ENCODE results near the gene VPS41.
"Not testable (repeated sequence)": the region's sequence is repeated elsewhere in the genome, so short reads cannot be mapped to it uniquely, and the experiment has no call there.

VPS41 gene

GRCh38 chr7:38858259-38858884, 50.6 kb downstream of the VPS41 start:
- no peak overlapping the region for H3K4me3 ChIP-seq (ENCODE audit: low read depth, low read length)
- H3K79me2 ChIP-seq (ENCODE audit: control insufficient read depth, insufficient read depth, low read length, unreplicated experiment) = peaks cover 3% of the 10 kb centered on the region
- peaks cover 5% of the 10 kb centered on the region; the same call in 1 of the 2 replicates for H3K36me3 ChIP-seq (ENCODE audit: insufficient read depth, low read length)
- no peaks in the 10 kb centered on the region for H3K27me3 ChIP-seq (ENCODE audit: insufficient read depth, low read length)
- H3K4me1 ChIP-seq (ENCODE audit: control insufficient read depth, insufficient read depth, low read length, unreplicated experiment) = peaks cover 6% of the 10 kb centered on the region
- no peak overlapping the region for H2AFZ ChIP-seq (ENCODE audit: low read length, unreplicated experiment)
- H3K27ac ChIP-seq (ENCODE audit: low read depth, low read length) = peak overlapping the region; percentile 56; the same call in 1 of the 2 replicates

GRCh38 chr7:38855867-38856266, 53.1 kb downstream of the VPS41 start:
- H3K4me1 ChIP-seq (ENCODE audit: control insufficient read depth, insufficient read depth, low read length, unreplicated experiment) = peaks cover 6% of the 10 kb centered on the region
- H3K27me3 ChIP-seq (ENCODE audit: insufficient read depth, low read length) = no peaks in the 10 kb centered on the region
- H3K36me3 ChIP-seq (ENCODE audit: insufficient read depth, low read length) = peaks cover 5% of the 10 kb centered on the region; the same call in 1 of the 2 replicates
- peaks cover 3% of the 10 kb centered on the region for H3K79me2 ChIP-seq (ENCODE audit: control insufficient read depth, insufficient read depth, low read length, unreplicated experiment)
- no peak overlapping the region for H3K27ac ChIP-seq (ENCODE audit: low read depth, low read length)
- H2AFZ ChIP-seq (ENCODE audit: low read length, unreplicated experiment) = no peak overlapping the region
- no peak overlapping the region for H3K4me3 ChIP-seq (ENCODE audit: low read depth, low read length)

- H2AFZ ChIP-seq (ENCODE audit: low read length, unreplicated experiment) = no peak overlapping the region
- H3K36me3 ChIP-seq (ENCODE audit: insufficient read depth, low read length) = peaks cover 5% of the 10 kb centered on the region; the same call in 1 of the 2 replicates
- H3K4me1 ChIP-seq (ENCODE audit: control insufficient read depth, insufficient read depth, low read length, unreplicated experiment) = peaks cover 6% of the 10 kb centered on the region
- H3K4me3 ChIP-seq (ENCODE audit: low read depth, low read length) = no peak overlapping the region
- H3K27ac ChIP-seq (ENCODE audit: low read depth, low read length) = no peak overlapping the region
- no peaks in the 10 kb centered on the region for H3K27me3 ChIP-seq (ENCODE audit: insufficient read depth, low read length)
- peaks cover 3% of the 10 kb centered on the region for H3K79me2 ChIP-seq (ENCODE audit: control insufficient read depth, insufficient read depth, low read length, unreplicated experiment)
Measured at GRCh38 chr7:38855386-38855785, 53.6 kb downstream of the VPS41 start.

- H3K27ac ChIP-seq (ENCODE audit: low read depth, low read length) = not testable (repeated sequence)
Measured at GRCh38 chr7:38854947-38855346, 54.0 kb downstream of the VPS41 start.

GRCh38 chr7:38851321-38851720, 57.7 kb downstream of the VPS41 start:
- H2AFZ ChIP-seq (ENCODE audit: low read length, unreplicated experiment) = no peak overlapping the region
- H3K79me2 ChIP-seq (ENCODE audit: control insufficient read depth, insufficient read depth, low read length, unreplicated experiment) = peaks cover 6% of the 10 kb centered on the region
- no peaks in the 10 kb centered on the region for H3K27me3 ChIP-seq (ENCODE audit: insufficient read depth, low read length)
- H3K4me1 ChIP-seq (ENCODE audit: control insufficient read depth, insufficient read depth, low read length, unreplicated experiment) = no peaks in the 10 kb centered on the region
- no peaks in the 10 kb centered on the region for H3K36me3 ChIP-seq (ENCODE audit: insufficient read depth, low read length)
- no peak overlapping the region for H3K27ac ChIP-seq (ENCODE audit: low read depth, low read length)
- H3K4me3 ChIP-seq (ENCODE audit: low read depth, low read length) = no peak overlapping the region

More at GRCh38 chr7:38854947-38855346, 54.0 kb downstream of the VPS41 start:
- not testable (repeated sequence) for H2AFZ ChIP-seq (ENCODE audit: low read length, unreplicated experiment); H3K4me3 ChIP-seq (ENCODE audit: low read depth, low read length); H3K36me3 ChIP-seq (ENCODE audit: insufficient read depth, low read length); H3K27me3 ChIP-seq (ENCODE audit: insufficient read depth, low read length); H3K79me2 ChIP-seq (ENCODE audit: control insufficient read depth, insufficient read depth, low read length, unreplicated experiment); H3K4me1 ChIP-seq (ENCODE audit: control insufficient read depth, insufficient read depth, low read length, unreplicated experiment)

- no peaks in the 10 kb centered on the region for H3K27me3 ChIP-seq (ENCODE audit: insufficient read depth, low read length)
- H3K27ac ChIP-seq (ENCODE audit: low read depth, low read length) = no peak overlapping the region
- no peak overlapping the region for H2AFZ ChIP-seq (ENCODE audit: low read length, unreplicated experiment)
- H3K4me1 ChIP-seq (ENCODE audit: control insufficient read depth, insufficient read depth, low read length, unreplicated experiment) = no peaks in the 10 kb centered on the region
- H3K79me2 ChIP-seq (ENCODE audit: control insufficient read depth, insufficient read depth, low read length, unreplicated experiment) = peaks cover 3% of the 10 kb centered on the region
- no peaks in the 10 kb centered on the region for H3K36me3 ChIP-seq (ENCODE audit: insufficient read depth, low read length)
- no peak overlapping the region for H3K4me3 ChIP-seq (ENCODE audit: low read depth, low read length)
Measured at GRCh38 chr7:38846280-38846679, 62.7 kb downstream of the VPS41 start.

- Histone ChIP-seq H3K4me3 (ENCODE audit: low read depth, low read length) (no peak overlapping the region), H2AFZ (ENCODE audit: low read length, unreplicated experiment) (no peak overlapping the region), H3K27ac (ENCODE audit: low read depth, low read length) (no peak overlapping the region), H3K79me2 (ENCODE audit: control insufficient read depth, insufficient read depth, low read length, unreplicated experiment) (peaks cover 3% of the 10 kb centered on the region), H3K4me1 (ENCODE audit: control insufficient read depth, insufficient read depth, low read length, unreplicated experiment) (peaks cover 3% of the 10 kb centered on the region), H3K36me3 (ENCODE audit: insufficient read depth, low read length) (no peaks in the 10 kb centered on the region), H3K27me3 (ENCODE audit: insufficient read depth, low read length) (no peaks in the 10 kb centered on the region)
Measured at GRCh38 chr7:38844952-38845563, 63.9 kb downstream of the VPS41 start.

GRCh38 chr7:38842746-38843145, 66.2 kb downstream of the VPS41 start:
- Histone ChIP-seq H3K4me3 (ENCODE audit: low read depth, low read length) (no peak overlapping the region), H3K36me3 (ENCODE audit: insufficient read depth, low read length) (no peaks in the 10 kb centered on the region), H3K4me1 (ENCODE audit: control insufficient read depth, insufficient read depth, low read length, unreplicated experiment) (peaks cover 3% of the 10 kb centered on the region)

GRCh38 chr7:38840736-38841460, 68.1 kb downstream of the VPS41 start:
- Histone ChIP-seq H2AFZ (ENCODE audit: low read length, unreplicated experiment) (no peak overlapping the region), H3K27ac (ENCODE audit: low read depth, low read length) (peak overlapping the region; percentile 40; the same call in 1 of the 2 replicates), H3K36me3 (ENCODE audit: insufficient read depth, low read length) (no peaks in the 10 kb centered on the region), H3K4me1 (ENCODE audit: control insufficient read depth, insufficient read depth, low read length, unreplicated experiment) (peaks cover 3% of the 10 kb centered on the region), H3K4me3 (ENCODE audit: low read depth, low read length) (no peak overlapping the region), H3K27me3 (ENCODE audit: insufficient read depth, low read length) (no peaks in the 10 kb centered on the region), H3K79me2 (ENCODE audit: control insufficient read depth, insufficient read depth, low read length, unreplicated experiment) (no peaks in the 10 kb centered on the region)

More at GRCh38 chr7:38842746-38843145, 66.2 kb downstream of the VPS41 start:
- peaks cover 3% of the 10 kb centered on the region for H3K79me2 ChIP-seq (ENCODE audit: control insufficient read depth, insufficient read depth, low read length, unreplicated experiment)
- no peak overlapping the region for H3K27ac ChIP-seq (ENCODE audit: low read depth, low read length)
- no peak overlapping the region for H2AFZ ChIP-seq (ENCODE audit: low read length, unreplicated experiment)
- H3K27me3 ChIP-seq (ENCODE audit: insufficient read depth, low read length) = no peaks in the 10 kb centered on the region

- no peaks in the 10 kb centered on the region for H3K79me2 ChIP-seq (ENCODE audit: control insufficient read depth, insufficient read depth, low read length, unreplicated experiment)
- no peak overlapping the region for H2AFZ ChIP-seq (ENCODE audit: low read length, unreplicated experiment)
- no peaks in the 10 kb centered on the region for H3K27me3 ChIP-seq (ENCODE audit: insufficient read depth, low read length)
- peaks cover 3% of the 10 kb centered on the region for H3K4me1 ChIP-seq (ENCODE audit: control insufficient read depth, insufficient read depth, low read length, unreplicated experiment)
- no peaks in the 10 kb centered on the region for H3K36me3 ChIP-seq (ENCODE audit: insufficient read depth, low read length)
- no peak overlapping the region for H3K4me3 ChIP-seq (ENCODE audit: low read depth, low read length)
- no peak overlapping the region for H3K27ac ChIP-seq (ENCODE audit: low read depth, low read length)
Measured at GRCh38 chr7:38839851-38840250, 69.1 kb downstream of the VPS41 start.

All from ACC112 (cell line).